Osteoblast (primary cell): Measurements from ENCODE around the gene TAB3. TPM values are rescaled to one million over a fixed set of nuclear protein-coding genes. Genes with fewer than 3 reads are reported as not detected.

Source experiments
- DNase-seq: peaks from one replicate; pipeline ENCODE4 v3.0.0; 2011; ENCODE audit warnings: low spot score, mixed read lengths; ENCODE audit not compliant: insufficient read length; ENCODE audit errors: missing footprints
- H2AFZ ChIP-seq: 2 replicates; pipeline ENCODE4 v1.6.0; 2011; ENCODE audit warnings: mild to moderate bottlenecking, low read length
- H3K27ac ChIP-seq: 2 replicates; pipeline ENCODE4 v1.5.1; 2011; ENCODE audit warnings: mild to moderate bottlenecking, low read depth, low read length, moderate library complexity
- H3K27me3 ChIP-seq: 2 replicates; pipeline ENCODE4 v1.6.0; 2012; ENCODE audit warnings: mild to moderate bottlenecking, control low read depth, inconsistent platforms, low read length, moderate library complexity; ENCODE audit not compliant: insufficient read depth
- H3K36me3 ChIP-seq: 2 replicates; pipeline ENCODE4 v1.5.1; 2011; ENCODE audit warnings: mild to moderate bottlenecking, low read length, control low read depth, moderate library complexity; ENCODE audit not compliant: insufficient read depth
- H3K4me1 ChIP-seq: 2 replicates; pipeline ENCODE4 v1.5.1; 2011; ENCODE audit warnings: mild to moderate bottlenecking, low read length, control low read depth, moderate library complexity; ENCODE audit not compliant: insufficient read depth
- H3K4me2 ChIP-seq: 2 replicates; pipeline ENCODE4 v1.6.0; 2011; ENCODE audit warnings: mild to moderate bottlenecking, low read length; ENCODE audit not compliant: insufficient read depth
- H3K4me3 ChIP-seq: fragments of 200-600 bp; sonication (generic); 3 replicates; pipeline ENCODE4 v1.5.1; 2012; ENCODE audit warnings: mild to moderate bottlenecking, low read length, inconsistent platforms; ENCODE audit not compliant: insufficient read depth
- H3K79me2 ChIP-seq: 2 replicates; pipeline ENCODE4 v1.6.0; 2012; ENCODE audit warnings: mild to moderate bottlenecking, low read length, control low read depth, inconsistent platforms; ENCODE audit not compliant: insufficient read depth
- H3K9me3 ChIP-seq: 2 replicates; pipeline ENCODE4 v1.5.1; 2011; ENCODE audit warnings: low read depth, low read length, control low read depth
- H4K20me1 ChIP-seq: 2 replicates; pipeline ENCODE4 v1.6.0; 2012; ENCODE audit warnings: mild to moderate bottlenecking, low read length, control low read depth; ENCODE audit not compliant: insufficient read depth
- CTCF ChIP-seq: IDR thresholded peaks from 2 replicates; pipeline ENCODE4 v1.5.1; 2011; ENCODE audit warnings: mild to moderate bottlenecking, low read depth, low read length, moderate library complexity; ENCODE audit errors: extremely low read depth
- total RNA-seq: library from RNA; depleted of rRNA; stranded (reverse); fragments of >200 nt; gene quantifications from 2 replicates; pipeline ENCODE4 v1.2.3, GENCODE V29; 2012

TAB3 gene
- total RNA-seq, 1 donor = 15.2 TPM

- Histone ChIP-seq H3K4me3 (no peak overlapping the region), H3K4me1 (no peaks in the 10 kb centered on the region), H3K36me3 (no peaks in the 10 kb centered on the region), H3K4me2 (no peak overlapping the region), H4K20me1 (no peaks in the 10 kb centered on the region), H3K27ac (no peak overlapping the region), H3K9me3 (no peaks in the 10 kb centered on the region), H3K79me2 (no peaks in the 10 kb centered on the region), H2AFZ (no peak overlapping the region), H3K27me3 (no peaks in the 10 kb centered on the region)
- TF ChIP-seq CTCF = no peak
- no peak for DNase-seq
These were observed 58.6 kb downstream of the TAB3 start for GRCh38 chrX:30830326-30830943.

- H3K27me3 ChIP-seq = no peaks in the 10 kb centered on the region
- no peaks in the 10 kb centered on the region for H3K4me1 ChIP-seq
- no peak overlapping the region for H3K4me2 ChIP-seq
- H3K4me3 ChIP-seq = no peak overlapping the region
- H3K27ac ChIP-seq = no peak overlapping the region
- no peaks in the 10 kb centered on the region for H4K20me1 ChIP-seq
- TF ChIP-seq CTCF = no peak
- H3K79me2 ChIP-seq = no peaks in the 10 kb centered on the region
- no peaks in the 10 kb centered on the region for H3K9me3 ChIP-seq
- no peak overlapping the region for H2AFZ ChIP-seq
- DNase-seq = no peak
- no peaks in the 10 kb centered on the region for H3K36me3 ChIP-seq
These were observed 64.8 kb downstream of the TAB3 start for GRCh38 chrX:30824275-30824674.

- Histone ChIP-seq H3K36me3 (no peaks in the 10 kb centered on the region), H3K27me3 (no peaks in the 10 kb centered on the region), H3K4me2 (no peak overlapping the region), H3K9me3 (no peaks in the 10 kb centered on the region), H4K20me1 (no peaks in the 10 kb centered on the region), H3K4me3 (no peak overlapping the region), H3K27ac (no peak overlapping the region), H3K4me1 (no peaks in the 10 kb centered on the region), H2AFZ (no peak overlapping the region), H3K79me2 (no peaks in the 10 kb centered on the region)
- DNase-seq = no peak
- TF ChIP-seq CTCF = no peak
These were observed 66.3 kb downstream of the TAB3 start for GRCh38 chrX:30822764-30823163.

- no peak for DNase-seq
- no peak overlapping the region for H3K27ac ChIP-seq
- H3K36me3 ChIP-seq = no peaks in the 10 kb centered on the region
- TF ChIP-seq CTCF = peak; percentile 12
- H3K27me3 ChIP-seq = no peaks in the 10 kb centered on the region
- no peak overlapping the region for H3K4me2 ChIP-seq
- H2AFZ ChIP-seq = no peak overlapping the region
- H3K4me3 ChIP-seq = no peak overlapping the region
- no peaks in the 10 kb centered on the region for H3K4me1 ChIP-seq
- no peaks in the 10 kb centered on the region for H3K79me2 ChIP-seq
- H3K9me3 ChIP-seq = no peaks in the 10 kb centered on the region
- no peaks in the 10 kb centered on the region for H4K20me1 ChIP-seq
These were observed 66.9 kb downstream of the TAB3 start for GRCh38 chrX:30822068-30822681.
